SJSA1 (cell line): ENCODE results near the gene USP44. TPM values are rescaled to one million over a fixed set of nuclear protein-coding genes. Genes with fewer than 3 reads are reported as not detected.

Experiments used
- DNase-seq, 2 experiments: peaks; one replicate each; pipeline ENCODE4 v3.0.0-alpha.2; 2015 to 2020; ENCODE audit warnings: low spot score in 2 of 2, low read depth in 1 of 2
- H3K27ac ChIP-seq: fragments of 250-450 bp; sonication (Bioruptor Pico); 2 replicates; pipeline ENCODE4 v1.5.1; 2020; ENCODE audit warnings: mild to moderate bottlenecking, moderate library complexity
- H3K27me3 ChIP-seq: fragments of 250-450 bp; sonication (Bioruptor Pico); replicated peaks from 2 replicates; pipeline ENCODE4 v1.5.1; 2020; ENCODE audit warnings: mild to moderate bottlenecking, moderate library complexity
- H3K36me3 ChIP-seq: fragments of 250-450 bp; sonication (Bioruptor Pico); 2 replicates; pipeline ENCODE4 v1.5.1; 2020; ENCODE audit warnings: mild to moderate bottlenecking
- H3K4me1 ChIP-seq: fragments of 250-450 bp; sonication (Bioruptor Pico); replicated peaks from 2 replicates; pipeline ENCODE4 v1.6.1; 2021; ENCODE audit warnings: mild to moderate bottlenecking
- H3K4me3 ChIP-seq: fragments of 250-450 bp; sonication (Bioruptor Pico); 2 replicates; pipeline ENCODE4 v1.5.1; 2020; ENCODE audit warnings: mild to moderate bottlenecking
- H3K9me3 ChIP-seq: fragments of 250-450 bp; sonication (Bioruptor Pico); replicated peaks from 2 replicates; pipeline ENCODE4 v1.5.1; 2020; ENCODE audit warnings: mild to moderate bottlenecking
- total RNA-seq: library from RNA; depleted of rRNA; stranded (reverse); fragments of >200 nt; shearing (Covaris generic); gene quantifications from 2 replicates; pipeline ENCODE4 v1.2.3, GENCODE V29; 2014; rRNA removed

The USP44 gene
- total RNA-seq, 1 experiment from 2014 or later, result 1.6 TPM

GRCh38 chr12:95481072-95481471 lies 70.2 kb downstream of the USP44 start:
- DNase-seq, result no peak
- peaks cover 78% of the 10 kb centered on the region for H3K36me3 ChIP-seq

DNA sequence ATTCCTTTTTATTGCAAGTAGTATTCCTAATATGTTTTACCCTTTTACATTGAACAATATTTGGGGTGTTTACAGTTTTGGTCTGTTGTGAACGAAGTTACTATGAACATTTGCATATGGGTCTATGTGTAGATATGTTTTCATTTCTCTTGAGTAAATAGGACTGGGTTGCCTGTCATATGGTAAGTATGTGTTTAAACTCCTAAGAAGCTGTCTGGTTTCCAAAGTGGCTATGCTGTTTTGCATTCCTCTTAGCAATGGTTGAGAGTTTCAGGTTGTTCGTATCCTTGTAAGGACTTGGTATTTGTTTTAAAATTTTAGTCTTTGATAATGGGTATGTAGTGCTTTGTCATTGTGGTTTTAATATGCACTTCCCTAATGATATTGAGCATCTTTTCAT lies 71.0 kb downstream of the USP44 start:
- Histone ChIP-seq H3K9me3 (no peaks in the 10 kb centered on the region), H3K27ac (no peak overlapping the region), H3K36me3 (peaks cover 80% of the 10 kb centered on the region), H3K4me3 (no peak overlapping the region), H3K4me1 (peaks cover 7% of the 10 kb centered on the region), H3K27me3 (no peaks in the 10 kb centered on the region)
- no peak for DNase-seq

More at GRCh38 chr12:95481072-95481471, 70.2 kb downstream of the USP44 start:
- Histone ChIP-seq H3K27ac (no peak overlapping the region), H3K4me1 (no peaks in the 10 kb centered on the region; the same call in 1 of the 2 replicates), H3K9me3 (no peaks in the 10 kb centered on the region), H3K4me3 (no peak overlapping the region), H3K27me3 (no peaks in the 10 kb centered on the region)

GRCh38 chr12:95474660-95474958 lies 76.7 kb downstream of the USP44 start:
- H3K4me1 ChIP-seq, result peaks cover 10% of the 10 kb centered on the region
- H3K27me3 ChIP-seq, result no peaks in the 10 kb centered on the region
- peak overlapping the region; percentile 63 for H3K4me3 ChIP-seq
- DNase-seq, result no peak
- H3K36me3 ChIP-seq, result peaks cover 53% of the 10 kb centered on the region
- H3K9me3 ChIP-seq, result no peaks in the 10 kb centered on the region
- peak overlapping the region; percentile 70 for H3K27ac ChIP-seq

- Histone ChIP-seq H3K36me3 (peaks cover 48% of the 10 kb centered on the region), H3K4me3 (peak within 1 kb of the TSS; percentile 63), H3K4me1 (peaks cover 10% of the 10 kb centered on the region), H3K9me3 (no peaks in the 10 kb centered on the region), H3K27ac (peak within 1 kb of the TSS; percentile 70), H3K27me3 (no peaks in the 10 kb centered on the region)
- DNase-seq, result peak; percentile 86 to 96
Measured at GRCh38 chr12:95473884-95474659, 77.2 kb downstream of the USP44 start, which contains the start of gene METAP2. Gene METAP2 (plus strand): TSS chr12:95474152. CDS start chr12:95474180, 28 bp downstream.

GRCh38 chr12:95473231-95473883 lies 77.9 kb downstream of the USP44 start:
- H3K4me3 ChIP-seq, result peak overlapping the region; percentile 63
- H3K36me3 ChIP-seq, result peaks cover 40% of the 10 kb centered on the region
- peak in 1 of 2 experiments; percentile 66 for DNase-seq
- peaks cover 10% of the 10 kb centered on the region for H3K4me1 ChIP-seq
- no peaks in the 10 kb centered on the region for H3K9me3 ChIP-seq
- H3K27me3 ChIP-seq, result no peaks in the 10 kb centered on the region
- H3K27ac ChIP-seq, result peak overlapping the region; percentile 70

- Histone ChIP-seq H3K4me1 (peaks cover 4% of the 10 kb centered on the region), H3K9me3 (no peaks in the 10 kb centered on the region), H3K4me3 (no peak overlapping the region), H3K27ac (no peak overlapping the region), H3K36me3 (peaks cover 10% of the 10 kb centered on the region), H3K27me3 (no peaks in the 10 kb centered on the region)
- no peak for DNase-seq
Measured at GRCh38 chr12:95470300-95470699, 81.0 kb downstream of the USP44 start.

Other genes starting within 250 kb of the USP44 start
- gene METAP2, start 77.3 kb downstream of the USP44 start, total RNA-seq, result 100 and 104 TPM in 2 replicates
- gene NTN4, start 239.3 kb upstream of the USP44 start, total RNA-seq, result 44.9 and 59.5 TPM in 2 replicates